Mucosa of rectum (tissue), 2 donors: ENCODE measurements around the gene KRT32.

Experiments used
- H3K27ac ChIP-seq, 2 donors: one replicate each; pipeline ENCODE4 v1.7.0; 2013; ENCODE audit warnings: inconsistent platforms in 2 of 2, low read depth in 2 of 2, low read length in 2 of 2
- H3K27me3 ChIP-seq, 2 donors: one replicate each; pipeline ENCODE4 v1.7.0; 2013; ENCODE audit warnings: low read length in 2 of 2; ENCODE audit not compliant: control insufficient read depth in 2 of 2, insufficient read depth in 2 of 2
- H3K36me3 ChIP-seq, 2 donors: one replicate each; pipeline ENCODE4 v1.7.0; 2013; ENCODE audit warnings: low read length in 2 of 2; ENCODE audit not compliant: control insufficient read depth in 2 of 2, insufficient read depth in 2 of 2
- H3K4me1 ChIP-seq, 2 donors: one replicate each; pipeline ENCODE4 v1.7.0; 2013; ENCODE audit warnings: low read length in 2 of 2, mild to moderate bottlenecking in 1 of 2; ENCODE audit not compliant: control insufficient read depth in 2 of 2, insufficient read depth in 2 of 2
- H3K4me3 ChIP-seq, 2 donors: one replicate each; pipeline ENCODE4 v1.7.0; 2013; ENCODE audit warnings: low read length in 2 of 2
- H3K9ac ChIP-seq, 2 donors: one replicate each; pipeline ENCODE4 v1.7.0; 2013; ENCODE audit warnings: low read length in 2 of 2, low read depth in 1 of 2, mild to moderate bottlenecking in 1 of 2
- H3K9me3 ChIP-seq, 2 donors: one replicate each; pipeline ENCODE4 v1.7.0; 2013; ENCODE audit warnings: low read length in 2 of 2; ENCODE audit not compliant: control insufficient read depth in 2 of 2
- donor health status: healthy.
- donor health status: Normal muscosa, but diverticular disease.

The KRT32 gene

DNA sequence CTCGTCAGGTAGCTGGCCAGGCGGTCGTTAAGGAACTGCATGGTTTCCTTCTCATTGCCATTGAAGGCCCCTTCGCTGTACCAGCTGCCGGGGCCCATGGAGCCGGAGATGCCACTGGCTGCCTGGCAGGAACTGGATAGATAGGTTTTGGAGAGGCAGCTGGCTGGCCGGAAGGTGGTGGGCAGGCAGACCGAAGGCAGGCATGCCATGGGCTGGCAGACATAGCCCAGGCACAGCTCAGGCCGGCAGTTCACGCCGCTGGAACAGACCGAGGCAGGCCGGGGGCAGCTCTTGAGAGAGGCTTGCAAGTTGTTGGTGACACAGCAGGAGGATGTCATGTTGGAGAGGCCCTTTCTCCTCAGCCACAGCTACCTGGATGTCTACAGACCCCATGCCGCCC is at the start of gene KRT32:
TSS of gene KRT32 (minus strand) at position 399 of the 400 bp plus-strand sequence. CDS start at position 338, 61 bp downstream.
- no peak within 1 kb of the TSS for H3K4me3 ChIP-seq
- no peaks in the 10 kb centered on the region for H3K36me3 ChIP-seq
- no peak within 1 kb of the TSS for H3K9ac ChIP-seq
- H3K4me1 ChIP-seq, result no peaks in the 10 kb centered on the region
- H3K9me3 ChIP-seq, result no peaks in the 10 kb centered on the region
- H3K27me3 ChIP-seq, result peaks cover 3% of the 10 kb centered on the region in 2 donors
- H3K27ac ChIP-seq, result no peak within 1 kb of the TSS

GRCh38 chr17:41516830-41517283 is 49.7 kb upstream of the KRT32 start:
- Histone ChIP-seq H3K9me3 (no peaks in the 10 kb centered on the region), H3K9ac (no peak overlapping the region), H3K27ac (no peak overlapping the region), H3K4me3 (no peak overlapping the region), H3K4me1 (peaks cover 12 to 18% of the 10 kb centered on the region in 2 donors), H3K27me3 (no peaks in the 10 kb centered on the region), H3K36me3 (no peaks in the 10 kb centered on the region)

- Histone ChIP-seq H3K4me1 (peaks cover 12 to 17% of the 10 kb centered on the region in 2 donors), H3K9me3 (no peaks in the 10 kb centered on the region), H3K9ac (no peak overlapping the region), H3K27me3 (no peaks in the 10 kb centered on the region), H3K4me3 (no peak overlapping the region), H3K36me3 (no peaks in the 10 kb centered on the region), H3K27ac (no peak overlapping the region)
These were observed 49.1 kb upstream of the KRT32 start for GRCh38 chr17:41516147-41516829.

DNA sequence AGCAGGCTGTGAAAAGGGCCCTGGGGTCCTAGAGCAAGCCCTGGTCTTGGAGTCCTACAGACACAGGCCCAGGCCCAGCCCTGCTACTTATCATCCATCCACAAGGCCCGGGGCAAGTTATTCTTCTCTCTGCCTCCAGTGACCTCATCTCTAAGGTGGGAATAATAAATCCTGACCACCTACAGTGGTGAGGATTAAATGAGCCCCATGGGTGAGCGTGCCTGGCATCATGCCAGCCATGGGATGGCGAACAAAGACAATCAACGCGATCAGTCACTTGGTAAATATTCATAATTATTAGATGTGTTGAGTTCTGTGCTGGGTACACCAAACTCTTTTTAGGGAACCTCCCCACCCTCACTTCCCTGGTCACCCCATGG is 46.0 kb upstream of the KRT32 start:
- Histone ChIP-seq H3K27ac (no peak overlapping the region), H3K4me1 (peaks cover 15 to 18% of the 10 kb centered on the region in 2 donors), H3K27me3 (no peaks in the 10 kb centered on the region), H3K4me3 (no peak overlapping the region), H3K9ac (no peak overlapping the region), H3K36me3 (no peaks in the 10 kb centered on the region), H3K9me3 (no peaks in the 10 kb centered on the region)

GRCh38 chr17:41512546-41513167 is 45.5 kb upstream of the KRT32 start:
- Histone ChIP-seq H3K27ac (no peak overlapping the region), H3K27me3 (no peaks in the 10 kb centered on the region), H3K4me3 (no peak overlapping the region)

GRCh38 chr17:41511716-41512115 is 44.5 kb upstream of the KRT32 start:
- peak overlapping the region in 1 of 2 donors; percentile 26 for H3K27ac ChIP-seq
- H3K9me3 ChIP-seq, result no peaks in the 10 kb centered on the region
- H3K36me3 ChIP-seq, result no peaks in the 10 kb centered on the region
- peak overlapping the region in 1 of 2 donors; percentile 61 for H3K9ac ChIP-seq
- H3K4me1 ChIP-seq, result peaks cover 15 to 18% of the 10 kb centered on the region in 2 donors
- no peaks in the 10 kb centered on the region for H3K27me3 ChIP-seq
- no peak overlapping the region for H3K4me3 ChIP-seq

More at GRCh38 chr17:41512546-41513167, 45.5 kb upstream of the KRT32 start:
- Histone ChIP-seq H3K9me3 (no peaks in the 10 kb centered on the region), H3K4me1 (peaks cover 15 to 18% of the 10 kb centered on the region in 2 donors), H3K36me3 (no peaks in the 10 kb centered on the region), H3K9ac (no peak overlapping the region)

- Histone ChIP-seq H3K4me3 (no peak overlapping the region), H3K9ac (peak overlapping the region in 1 of 2 donors; percentile 61), H3K9me3 (no peaks in the 10 kb centered on the region), H3K27me3 (no peaks in the 10 kb centered on the region), H3K4me1 (peaks cover 15 to 19% of the 10 kb centered on the region in 2 donors), H3K36me3 (no peaks in the 10 kb centered on the region), H3K27ac (peak overlapping the region in 1 of 2 donors; percentile 56)
These were observed 43.9 kb upstream of the KRT32 start for GRCh38 chr17:41511116-41511515.

- peak overlapping the region in 1 of 2 donors; percentile 56 for H3K27ac ChIP-seq
- no peak overlapping the region for H3K4me3 ChIP-seq
These were observed 43.3 kb upstream of the KRT32 start for GRCh38 chr17:41510251-41511065.

GRCh38 chr17:41507315-41507880 is 40.2 kb upstream of the KRT32 start:
- H3K9me3 ChIP-seq, result no peaks in the 10 kb centered on the region
- peaks cover 0 to 2% of the 10 kb centered on the region in 2 donors for H3K27me3 ChIP-seq
- H3K9ac ChIP-seq, result no peak overlapping the region
- no peak overlapping the region for H3K27ac ChIP-seq
- H3K36me3 ChIP-seq, result no peaks in the 10 kb centered on the region
- peaks cover 15 to 21% of the 10 kb centered on the region in 2 donors for H3K4me1 ChIP-seq
- no peak overlapping the region for H3K4me3 ChIP-seq

More at GRCh38 chr17:41510251-41511065, 43.3 kb upstream of the KRT32 start:
- no peaks in the 10 kb centered on the region for H3K36me3 ChIP-seq
- H3K9ac ChIP-seq, result peak overlapping the region in 1 of 2 donors; percentile 61
- no peaks in the 10 kb centered on the region for H3K27me3 ChIP-seq
- H3K4me1 ChIP-seq, result peaks cover 15 to 21% of the 10 kb centered on the region in 2 donors
- no peaks in the 10 kb centered on the region for H3K9me3 ChIP-seq
